ENCODE measurements around the gene LRRIQ1.
A peak's percentile ranks its signal among the peaks of the same experiment; 100 is the strongest.

Gene LRRIQ1

DNA sequence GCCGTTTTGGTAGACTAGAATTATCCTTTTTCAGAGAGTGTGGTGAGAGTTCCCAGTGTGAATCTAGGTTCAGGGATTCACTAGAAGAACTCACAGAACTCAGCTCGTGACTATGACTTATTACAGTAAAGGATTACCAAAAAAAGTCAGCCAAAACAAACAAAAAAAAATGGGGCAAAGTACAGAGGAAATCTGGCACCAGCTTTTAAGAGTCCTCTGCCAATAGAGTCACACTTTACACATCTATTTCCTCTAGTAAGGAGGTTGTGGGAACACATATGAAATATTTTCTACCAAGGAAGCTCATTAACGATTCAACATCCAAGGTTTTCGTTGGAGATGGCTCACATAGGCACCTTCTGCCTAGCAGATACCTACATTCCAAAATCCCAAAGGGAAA, 28.3 kb upstream of the LRRIQ1 start:
- H3K9me3 ChIP-seq, result no peaks in the 10 kb centered on the region
- no peak for DNase-seq
- H3K4me1 ChIP-seq, result no peaks in the 10 kb centered on the region
- no peak for TF ChIP-seq CTCF (IDR thresholded peaks at IDR 0.05)
- H3K27ac ChIP-seq, result no peak overlapping the region
- intact Hi-C loops (cut with DNase I; ENCODE audit: low total_unique reads), result no loop called here
- no peaks in the 10 kb centered on the region for H3K36me3 ChIP-seq
- H3K27me3 ChIP-seq, result peaks cover 0 to 2% of the 10 kb centered on the region in 2 donors
- H3K4me3 ChIP-seq, result no peak overlapping the region

GRCh38 chr12:85016413-85016812, 19.7 kb upstream of the LRRIQ1 start:
- intact Hi-C loops (cut with DNase I; ENCODE audit: low total_unique reads), result no loop called here
- H3K4me3 ChIP-seq, result no peak overlapping the region

DNA sequence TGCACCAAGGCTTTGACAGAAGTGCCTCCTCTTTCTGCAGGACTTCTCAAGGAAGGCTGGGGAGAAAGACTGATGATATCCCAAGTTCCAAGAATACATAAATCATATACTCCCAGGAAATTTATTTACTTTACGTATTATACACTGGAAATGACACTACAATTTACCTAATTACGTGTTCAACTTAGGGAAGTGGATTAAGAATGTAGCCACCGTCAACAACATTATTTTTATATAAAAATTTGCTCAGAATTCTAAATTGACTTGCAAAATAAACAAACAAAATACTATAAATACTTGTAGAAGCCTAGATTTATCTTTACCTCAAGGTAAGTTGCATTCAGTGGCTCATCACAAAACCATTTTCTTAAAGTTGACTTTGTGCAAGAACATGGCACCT, 19.0 kb upstream of the LRRIQ1 start:
- no peaks in the 10 kb centered on the region for H3K9me3 ChIP-seq

More at GRCh38 chr12:85016413-85016812, 19.7 kb upstream of the LRRIQ1 start:
- no peaks in the 10 kb centered on the region for H3K27me3 ChIP-seq
- no peaks in the 10 kb centered on the region for H3K9me3 ChIP-seq
- no peak overlapping the region for H3K27ac ChIP-seq
- no peak for DNase-seq
- no peak for TF ChIP-seq CTCF (IDR thresholded peaks at IDR 0.05)
- no peaks in the 10 kb centered on the region for H3K4me1 ChIP-seq
- no peaks in the 10 kb centered on the region for H3K36me3 ChIP-seq

DNA sequence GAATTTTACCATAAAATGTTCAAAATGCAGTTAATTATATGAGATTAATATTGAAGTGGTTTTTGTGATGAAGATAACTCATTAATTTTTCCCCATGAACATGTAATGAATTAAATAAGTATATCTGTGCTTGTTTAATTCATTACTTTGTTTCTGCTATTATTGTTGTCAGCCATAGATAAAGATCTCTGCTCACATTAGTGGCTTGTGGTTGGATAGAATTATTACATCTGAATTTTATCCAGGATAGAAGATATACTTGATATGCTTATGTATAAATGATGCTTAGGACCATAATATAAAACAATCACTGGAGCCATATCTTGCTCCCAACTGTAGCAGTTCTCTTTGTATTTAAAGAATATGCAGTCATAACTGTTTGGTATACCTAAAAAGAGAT, 18.5 kb upstream of the LRRIQ1 start:
- no peaks in the 10 kb centered on the region for H3K36me3 ChIP-seq
- no peak overlapping the region for H3K4me3 ChIP-seq
- H3K9me3 ChIP-seq, result no peaks in the 10 kb centered on the region
- no peaks in the 10 kb centered on the region for H3K4me1 ChIP-seq
- no peak for TF ChIP-seq CTCF (IDR thresholded peaks at IDR 0.05)
- intact Hi-C loops (cut with DNase I; ENCODE audit: low total_unique reads), result no loop called here
- no peaks in the 10 kb centered on the region for H3K27me3 ChIP-seq
- no peak overlapping the region for H3K27ac ChIP-seq
- no peak for DNase-seq

More for the DNA sequence above, 19.0 kb upstream of the LRRIQ1 start:
- no peak for TF ChIP-seq CTCF (IDR thresholded peaks at IDR 0.05)
- intact Hi-C loops (cut with DNase I; ENCODE audit: low total_unique reads), result no loop called here
- DNase-seq, result no peak
- no peaks in the 10 kb centered on the region for H3K27me3 ChIP-seq
- no peaks in the 10 kb centered on the region for H3K4me1 ChIP-seq
- no peaks in the 10 kb centered on the region for H3K36me3 ChIP-seq
- H3K4me3 ChIP-seq, result no peak overlapping the region
- H3K27ac ChIP-seq, result no peak overlapping the region

DNA sequence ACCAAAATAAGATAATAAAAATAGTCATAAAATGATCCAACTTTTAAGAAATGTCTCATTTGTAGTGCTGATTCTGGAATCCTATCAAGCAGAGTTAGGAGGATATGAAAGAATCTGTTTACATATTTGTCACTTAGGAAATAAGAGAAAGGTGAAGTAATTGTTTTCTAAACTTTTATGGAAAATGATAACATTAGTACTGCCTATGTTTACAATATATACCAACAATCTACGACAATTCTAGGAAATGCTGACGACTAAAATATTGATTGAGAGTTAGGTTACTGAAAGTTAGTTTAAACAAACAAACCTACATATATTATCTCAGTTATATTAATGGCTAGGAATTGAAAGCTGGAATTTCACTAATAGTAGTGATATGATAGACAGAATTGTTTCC, 18.1 kb upstream of the LRRIQ1 start:
- intact Hi-C loops (cut with DNase I; ENCODE audit: low total_unique reads), result no loop called here
- H3K36me3 ChIP-seq, result no peaks in the 10 kb centered on the region
- no peak overlapping the region for H3K4me3 ChIP-seq
- no peaks in the 10 kb centered on the region for H3K4me1 ChIP-seq
- TF ChIP-seq CTCF (IDR thresholded peaks at IDR 0.05), result no peak
- DNase-seq, result no peak
- H3K27me3 ChIP-seq, result no peaks in the 10 kb centered on the region
- H3K9me3 ChIP-seq, result no peaks in the 10 kb centered on the region
- no peak overlapping the region for H3K27ac ChIP-seq

DNA sequence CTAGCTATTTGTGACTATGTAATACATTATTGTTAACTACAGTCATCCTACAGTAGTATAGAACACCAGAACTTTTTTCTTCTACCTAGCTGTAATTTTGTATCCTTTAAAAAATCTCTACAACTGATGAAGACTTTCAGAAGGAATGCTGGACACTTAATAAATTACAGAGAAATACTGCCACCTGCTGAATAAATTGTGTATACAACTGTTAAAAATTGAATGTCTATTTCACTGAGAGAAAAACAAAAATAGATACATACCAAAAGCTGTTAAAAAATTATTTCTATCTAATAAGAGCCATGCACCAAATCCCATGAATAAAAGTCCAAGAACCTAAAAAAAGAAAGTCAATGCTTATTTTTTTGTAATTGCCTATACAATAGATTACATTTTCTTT, 6.7 kb upstream of the LRRIQ1 start:
- peak; percentile 35 to 38 for TF ChIP-seq CTCF (IDR thresholded peaks at IDR 0.05)
- intact Hi-C loops (cut with DNase I; ENCODE audit: low total_unique reads), result no loop called here
- H3K9me3 ChIP-seq, result no peaks in the 10 kb centered on the region
- no peaks in the 10 kb centered on the region for H3K36me3 ChIP-seq
- no peak overlapping the region for H3K27ac ChIP-seq
- no peak for DNase-seq
- no peaks in the 10 kb centered on the region for H3K4me1 ChIP-seq
- no peak overlapping the region for H3K4me3 ChIP-seq
- peaks cover 0 to 2% of the 10 kb centered on the region in 2 donors for H3K27me3 ChIP-seq

Measured in tibial artery (tissue), 4 donors.